Activated CD4-positive, alpha-beta T cell treated with anti-CD3 and anti-CD28 coated beads, Interleukin-2, Interleukin-4, amounts not matched to agents 100 ng/mL and 50 ng/mL, durations not matched to agents 16 hours and 8 hours (primary cell): ENCODE results near the gene CYB5R3.
A peak's percentile ranks its signal among the peaks of the same experiment; 100 is the strongest.
"Not testable (repeated sequence)": the region's sequence is repeated elsewhere in the genome, so short reads cannot be mapped to it uniquely, and the experiment has no call there.

Experiments
- DNase-seq: peaks from one replicate; pipeline ENCODE4 v3.0.0-alpha.2; 2020; ENCODE audit warnings: low spot score

Gene CYB5R3

DNA sequence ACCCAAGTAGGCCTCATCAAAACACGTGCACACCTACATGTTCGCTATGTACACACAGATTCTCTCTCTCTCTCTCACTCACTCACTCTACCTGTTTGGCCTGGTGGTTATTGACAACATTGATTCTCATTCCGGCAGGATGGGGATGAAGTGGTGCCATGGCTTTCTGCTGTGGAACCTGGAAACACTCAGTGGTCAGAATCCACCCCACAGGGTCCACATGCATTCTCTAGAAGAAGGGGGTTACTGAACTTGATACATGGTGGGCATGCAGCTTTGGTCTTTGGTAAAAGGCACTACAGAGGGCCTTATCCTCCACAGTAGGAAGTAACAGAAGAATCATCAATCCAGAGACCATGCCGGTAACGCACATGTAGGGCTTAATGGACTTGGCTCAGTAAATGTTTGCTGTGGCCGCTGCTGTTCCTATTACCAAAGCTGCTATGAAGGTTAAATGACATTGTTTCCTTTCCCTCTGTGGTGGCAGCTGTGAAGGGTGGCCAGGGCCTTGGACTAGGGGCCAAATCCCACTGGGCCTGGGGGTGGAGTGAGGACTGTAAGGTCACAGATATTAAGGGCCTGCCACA is 47.2 kb downstream of the CYB5R3 start:
- DNase-seq, result no peak

- DNase-seq, result no peak
Measured at GRCh38 chr22:42596863-42597530, 52.2 kb downstream of the CYB5R3 start.

GRCh38 chr22:42596336-42596735 is 52.9 kb downstream of the CYB5R3 start:
- no peak for DNase-seq

- no peak for DNase-seq
Measured at GRCh38 chr22:42595434-42595833, 53.8 kb downstream of the CYB5R3 start.

DNA sequence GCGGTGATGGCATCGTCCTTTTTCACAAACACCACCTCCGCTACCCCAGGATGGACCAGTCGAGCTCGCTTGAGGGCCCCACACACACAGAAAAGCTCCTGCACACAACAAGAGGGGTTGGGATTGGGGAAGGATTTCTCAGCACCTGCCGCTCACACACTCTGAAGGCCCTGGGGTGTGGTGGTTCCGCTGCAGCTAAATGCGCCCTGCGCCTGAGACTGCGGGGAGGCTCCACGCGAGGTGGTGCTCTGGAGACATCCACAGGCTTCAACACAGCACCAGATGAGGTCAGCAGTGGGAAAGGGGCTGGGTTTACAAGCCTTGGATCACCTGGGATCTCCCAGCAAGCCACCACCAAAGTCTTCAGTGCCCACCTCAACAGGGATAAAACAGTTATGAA is 57.2 kb downstream of the CYB5R3 start:
- no peak for DNase-seq

GRCh38 chr22:42587588-42588175 is 61.5 kb downstream of the CYB5R3 start:
- DNase-seq, result no peak

DNA sequence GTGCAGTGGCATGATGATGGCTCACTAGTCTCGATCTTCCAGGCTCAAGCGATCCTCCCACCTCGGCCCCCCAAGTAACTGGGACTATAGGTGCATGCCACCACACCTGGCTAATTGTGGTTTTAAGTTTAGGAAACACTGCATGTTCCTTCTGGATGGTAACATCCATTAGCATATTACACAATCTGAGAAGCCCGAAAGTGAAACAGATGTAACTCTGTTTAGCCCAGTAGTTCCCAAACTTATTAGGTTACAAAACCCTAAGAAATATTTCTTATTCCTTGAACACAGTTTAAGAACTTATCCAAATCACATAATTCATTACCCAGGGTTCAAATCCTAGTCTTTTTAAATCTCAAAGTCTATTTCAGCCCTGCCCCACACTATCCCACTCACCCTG is 62.8 kb downstream of the CYB5R3 start:
- DNase-seq, result no peak

DNA sequence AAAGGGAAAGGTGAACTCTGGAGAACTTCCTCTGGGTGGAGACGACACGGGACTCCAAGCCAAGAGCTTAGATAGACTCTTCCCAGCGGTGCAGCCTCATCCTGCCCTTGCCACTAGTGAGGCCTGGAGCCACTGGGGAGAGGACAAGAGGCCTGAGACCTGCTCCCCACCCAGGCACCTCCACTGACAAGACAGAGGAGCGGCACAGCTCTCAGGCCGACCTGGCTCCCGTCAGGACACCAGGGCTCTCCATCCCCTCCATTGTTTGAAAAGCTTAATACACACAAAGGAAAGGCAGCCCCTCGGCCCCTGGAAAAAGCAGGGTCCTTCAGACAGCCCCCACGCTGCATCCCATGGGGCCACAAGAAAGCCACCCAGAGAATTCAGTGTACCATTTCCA is 64.1 kb downstream of the CYB5R3 start:
- DNase-seq, result no peak

DNA sequence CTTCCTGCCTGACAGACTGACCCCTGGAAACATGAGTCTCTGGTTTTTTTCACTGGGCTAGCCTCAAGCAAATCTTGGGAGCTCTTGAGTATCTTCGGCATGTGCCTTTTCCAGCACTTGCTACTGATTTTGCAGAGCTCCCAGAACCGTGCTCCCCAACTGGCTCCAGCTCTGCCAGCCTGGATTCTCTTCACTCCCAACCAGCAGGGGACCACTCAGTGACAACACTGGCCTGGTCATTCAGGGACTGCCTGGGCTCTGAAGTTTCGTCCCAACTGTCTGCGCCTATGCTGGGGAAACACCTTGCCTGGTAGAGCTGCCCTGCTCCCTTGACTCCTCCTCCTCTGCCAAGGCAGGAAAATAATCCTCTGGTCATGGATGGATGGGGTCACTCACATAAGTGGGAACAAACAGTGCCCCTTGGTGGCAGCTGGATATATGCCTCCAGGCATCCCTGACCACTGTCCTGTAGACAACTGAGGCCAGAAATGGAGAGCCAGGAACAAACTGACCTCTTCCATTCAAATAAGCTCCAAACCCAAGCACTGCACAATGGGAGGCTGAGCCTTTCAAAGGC is 64.7 kb downstream of the CYB5R3 start:
- no peak for DNase-seq

GRCh38 chr22:42582987-42583386 is 66.2 kb downstream of the CYB5R3 start:
- DNase-seq, result no peak

DNA sequence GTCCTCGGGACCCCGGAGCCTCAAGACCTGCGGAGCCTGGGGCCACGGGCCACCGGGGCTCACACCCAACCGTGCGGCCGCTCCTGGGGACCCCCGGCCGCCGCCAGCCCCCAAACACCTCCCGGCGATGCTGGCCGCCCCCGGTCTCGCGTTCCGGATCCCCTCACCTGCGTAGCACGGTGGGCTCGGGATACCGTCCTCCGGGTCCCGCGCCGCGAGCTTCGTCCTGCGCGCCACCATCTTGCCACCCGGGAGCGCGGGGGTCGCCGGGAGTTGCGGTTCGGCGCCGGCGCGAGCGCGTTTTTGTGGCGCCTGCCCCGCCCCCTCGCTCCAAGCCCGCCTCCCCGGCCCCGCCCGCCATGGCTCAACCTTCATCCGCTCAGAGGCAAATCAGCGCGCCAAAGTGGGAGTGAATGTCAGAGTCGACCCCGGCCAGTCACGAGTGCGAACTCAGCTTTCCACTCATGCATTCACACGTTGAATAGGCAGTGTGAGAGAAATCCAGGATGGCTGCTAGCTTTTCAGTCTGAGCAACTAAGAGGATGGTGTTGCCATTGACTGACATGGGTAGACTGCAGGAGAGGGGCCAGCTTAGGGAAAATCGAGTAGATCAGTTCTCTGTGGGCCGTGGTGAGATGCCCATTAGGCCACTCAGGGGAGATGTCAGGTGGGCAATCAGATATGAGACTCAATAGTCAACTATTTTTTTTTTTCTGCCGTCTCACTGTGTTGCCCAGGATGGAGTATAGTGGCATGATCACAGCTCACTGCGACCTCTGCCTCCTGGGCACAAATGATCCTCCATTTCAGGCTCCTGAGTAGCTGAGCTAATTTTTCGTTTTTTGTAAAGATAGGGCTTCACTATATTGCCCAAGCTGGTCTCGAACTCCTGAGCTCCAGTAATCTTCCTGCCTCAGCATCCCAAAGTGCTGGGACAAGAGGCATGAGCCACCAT is 67.2 kb downstream of the CYB5R3 start:
- peak; percentile 84 for DNase-seq

DNA sequence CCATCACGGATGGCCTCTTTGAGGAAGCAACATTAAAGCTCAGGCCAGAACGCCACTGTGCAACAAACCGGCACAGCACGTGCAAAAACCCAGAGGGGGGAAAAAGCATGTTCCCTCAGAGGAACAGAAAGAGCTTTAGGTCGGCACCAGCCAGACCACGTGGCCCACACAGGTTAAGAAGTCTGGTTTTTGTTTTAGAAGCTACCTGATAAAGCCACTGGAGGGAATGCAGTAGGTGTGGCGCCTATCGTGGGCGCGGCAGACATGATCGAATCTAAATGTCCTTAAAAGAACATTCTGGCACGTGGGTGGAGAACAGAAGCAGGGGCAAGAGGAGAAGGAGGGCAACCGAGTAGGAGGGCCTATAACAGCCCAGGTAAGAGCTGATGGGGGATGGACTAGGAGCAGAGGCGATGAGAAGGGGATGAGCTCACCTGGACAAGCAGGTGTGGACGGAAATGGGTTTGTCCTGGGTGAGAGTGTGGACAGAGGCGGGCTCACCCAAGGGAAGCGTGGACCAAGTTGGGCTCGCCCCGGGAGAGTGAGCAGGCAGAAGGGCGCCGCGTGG is 67.9 kb downstream of the CYB5R3 start:
- DNase-seq, result not testable (repeated sequence)

- DNase-seq, result not testable (repeated sequence)
Measured at GRCh38 chr22:42580040-42580439, 69.2 kb downstream of the CYB5R3 start.

GRCh38 chr22:42577623-42578240 is 71.5 kb downstream of the CYB5R3 start:
- no peak for DNase-seq

GRCh38 chr22:42577141-42577540 is 72.1 kb downstream of the CYB5R3 start:
- DNase-seq, result not testable (repeated sequence)

DNA sequence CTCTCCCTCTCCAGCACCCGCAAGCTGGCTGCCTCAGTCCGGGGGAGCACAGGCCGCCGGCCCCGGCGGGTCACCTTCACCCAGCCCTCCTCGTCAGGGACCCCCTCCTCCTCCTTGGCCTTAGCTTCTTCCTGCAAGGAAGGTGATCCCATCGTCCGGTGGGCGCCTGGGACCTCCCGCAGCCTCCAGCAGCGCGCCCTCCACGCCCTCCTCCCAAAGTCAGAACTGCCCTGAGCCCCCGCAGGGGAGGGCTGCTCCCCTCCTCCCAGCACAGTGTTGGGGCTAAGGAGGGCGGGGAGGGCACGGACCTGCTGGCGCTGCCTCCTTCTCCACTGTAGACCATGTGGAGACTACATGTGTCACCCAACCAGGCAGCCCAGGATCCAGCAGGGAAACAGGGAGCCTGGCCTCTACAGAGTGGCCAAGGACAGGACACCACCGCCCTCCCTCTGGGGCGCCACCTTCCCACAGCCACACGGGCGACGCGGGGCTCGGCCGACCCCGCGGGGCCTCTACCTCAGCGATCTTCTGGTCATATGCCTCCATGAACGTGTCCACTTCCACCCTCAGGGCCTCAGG is 73.1 kb downstream of the CYB5R3 start:
- not testable (repeated sequence) for DNase-seq

DNA sequence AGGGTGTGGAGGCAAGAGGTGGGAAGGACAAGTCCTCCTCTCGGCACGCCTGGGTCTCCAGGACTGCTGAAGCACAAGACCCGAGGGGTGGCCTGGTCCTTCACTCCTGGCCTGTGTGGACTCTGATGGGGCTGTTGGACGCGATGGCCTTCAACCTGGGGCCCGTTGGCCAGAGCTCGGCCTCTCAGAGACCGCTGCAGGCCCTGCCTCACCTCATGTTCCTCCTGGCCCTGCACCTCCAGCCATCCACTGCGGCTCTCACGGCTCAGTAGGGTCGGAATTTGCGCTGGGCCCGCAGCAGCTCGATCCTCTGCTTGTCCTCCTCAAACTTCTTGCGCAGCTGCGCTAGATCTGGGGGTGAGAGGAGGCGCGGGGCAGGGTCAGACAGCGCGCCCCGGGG is 74.7 kb downstream of the CYB5R3 start:
- DNase-seq, result not testable (repeated sequence)

DNA sequence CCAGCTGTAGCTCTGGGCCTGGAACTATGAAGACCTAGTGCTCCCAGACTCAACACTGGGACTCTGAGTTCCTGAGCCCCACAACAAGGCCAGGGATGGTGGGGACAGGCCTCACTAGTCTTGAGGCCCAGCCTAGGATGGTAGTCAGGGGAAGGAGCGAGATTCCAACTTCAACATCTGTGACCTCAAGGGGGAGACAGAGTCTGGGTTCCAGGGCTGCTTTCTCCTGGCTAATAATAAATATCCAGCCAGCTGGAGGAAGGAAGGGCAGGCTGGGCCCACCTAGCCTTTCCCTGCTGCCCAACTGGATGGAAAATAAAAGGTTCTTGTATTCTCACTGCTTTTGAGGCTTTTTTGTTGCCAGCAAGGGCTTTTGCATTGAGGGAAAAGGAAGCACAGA is 75.1 kb downstream of the CYB5R3 start:
- DNase-seq, result not testable (repeated sequence)

DNA sequence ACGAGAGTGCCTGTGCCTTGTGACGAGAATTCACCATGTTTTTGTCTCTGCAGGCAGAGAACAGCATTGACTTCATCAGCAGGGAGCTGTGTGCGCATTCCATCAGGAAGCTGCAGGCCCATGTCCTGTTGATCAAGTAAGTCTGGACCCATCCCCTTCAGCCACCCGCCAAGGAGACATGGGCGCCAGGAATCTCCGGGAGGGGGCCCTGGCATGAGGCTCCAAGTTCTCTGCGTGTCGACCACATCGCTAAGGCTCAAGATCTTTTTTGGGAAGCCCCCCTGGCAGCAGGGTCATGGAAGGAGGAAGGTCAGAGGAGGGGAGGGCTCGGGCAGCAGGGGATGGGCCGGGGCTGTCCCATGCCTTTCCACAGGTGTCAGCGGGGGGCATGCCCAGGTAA is 78.1 kb downstream of the CYB5R3 start:
- not testable (repeated sequence) for DNase-seq

DNA sequence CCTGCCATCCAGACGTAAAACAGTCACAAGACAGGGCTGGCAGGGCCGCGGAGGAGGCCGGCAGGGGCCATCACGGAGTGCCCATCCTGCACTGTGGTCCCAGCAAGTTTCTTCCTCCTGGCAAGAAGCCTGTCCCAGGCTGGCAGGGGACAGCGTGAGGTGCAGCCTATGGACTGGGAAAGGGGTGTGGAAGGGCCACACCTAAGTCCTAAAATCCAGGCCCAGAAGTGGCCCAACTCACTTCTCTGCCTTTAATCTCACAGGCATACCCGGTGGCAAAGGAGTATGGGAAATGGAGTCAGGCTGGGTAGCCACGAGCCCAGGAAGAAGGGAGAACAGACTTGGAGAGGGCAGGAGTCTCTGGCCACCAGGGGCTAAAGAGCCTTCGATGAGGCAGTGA is 78.6 kb downstream of the CYB5R3 start:
- DNase-seq, result not testable (repeated sequence)

GRCh38 chr22:42567950-42568349 is 81.2 kb downstream of the CYB5R3 start:
- DNase-seq, result not testable (repeated sequence)
